Activated B cell treated with CpG ODN at 0.5 μM for 24 hours (primary cell): ENCODE results near the gene JAZF1. TPM values are rescaled to one million over a fixed set of nuclear protein-coding genes. Genes with fewer than 3 reads are reported as not detected.

ENCODE experiments used
- ATAC-seq: fragments of 200-7000 bp; cut with Tn5 transposase; one replicate; pipeline ENCODE4 v1.10.0; 2021; ENCODE audit warnings: low read depth, mild to moderate bottlenecking, moderate library complexity
- CTCF ChIA-PET: fragments of 350-600 bp; sonication (Branson Sonifier 250); formaldehyde crosslinking; loops from one replicate; lab custom pipeline; 2021; ENCODE audit warnings: antibody characterized with exemption; lab: Charles Lee
- POLR2A ChIA-PET: fragments of 350-600 bp; sonication (Branson Sonifier 250); formaldehyde crosslinking; loops from one replicate; lab custom pipeline; 2021; ENCODE audit warnings: antibody characterized with exemption; lab: Charles Lee
- DNase-seq: peaks from one replicate; pipeline ENCODE4 v3.0.0; 2022
- H3K27ac Mint-ChIP-seq: one replicate; pipeline ENCODE4 v1.8.0; 2020; ENCODE audit warnings: mixed read lengths
- H3K27me3 Mint-ChIP-seq: one replicate; pipeline ENCODE4 v1.8.0; 2021; ENCODE audit warnings: mixed read lengths
- H3K36me3 Mint-ChIP-seq: one replicate; pipeline ENCODE4 v1.8.0; 2021; ENCODE audit warnings: low read depth, mixed read lengths
- H3K4me1 Mint-ChIP-seq: one replicate; pipeline ENCODE4 v1.8.0; 2021; ENCODE audit warnings: mixed read lengths
- H3K4me3 Mint-ChIP-seq: one replicate; pipeline ENCODE4 v1.8.0; 2020; ENCODE audit warnings: mild to moderate bottlenecking, mixed read lengths
- H3K9me3 Mint-ChIP-seq: one replicate; pipeline ENCODE4 v1.8.0; 2020; ENCODE audit warnings: mixed read lengths
- CTCF ChIP-seq: fragments of 200-600 bp; IDR thresholded peaks from one replicate; pipeline ENCODE4 v1.8.0; 2022; ENCODE audit warnings: antibody characterized with exemption, mild to moderate bottlenecking
- intact Hi-C: fragments of 100-400 bp; cut with micrococcal nuclease; formaldehyde crosslinking; loops from one replicate; pipeline ENCODE4 v1.15.1; 2024
- total RNA-seq: library from RNA; stranded (reverse); gene quantifications from 2 replicates; pipeline ENCODE4 v1.2.3, GENCODE V29; 2022

JAZF1 gene
- total RNA-seq, 1 donor from 2014 or later: 54.8 TPM

DNA sequence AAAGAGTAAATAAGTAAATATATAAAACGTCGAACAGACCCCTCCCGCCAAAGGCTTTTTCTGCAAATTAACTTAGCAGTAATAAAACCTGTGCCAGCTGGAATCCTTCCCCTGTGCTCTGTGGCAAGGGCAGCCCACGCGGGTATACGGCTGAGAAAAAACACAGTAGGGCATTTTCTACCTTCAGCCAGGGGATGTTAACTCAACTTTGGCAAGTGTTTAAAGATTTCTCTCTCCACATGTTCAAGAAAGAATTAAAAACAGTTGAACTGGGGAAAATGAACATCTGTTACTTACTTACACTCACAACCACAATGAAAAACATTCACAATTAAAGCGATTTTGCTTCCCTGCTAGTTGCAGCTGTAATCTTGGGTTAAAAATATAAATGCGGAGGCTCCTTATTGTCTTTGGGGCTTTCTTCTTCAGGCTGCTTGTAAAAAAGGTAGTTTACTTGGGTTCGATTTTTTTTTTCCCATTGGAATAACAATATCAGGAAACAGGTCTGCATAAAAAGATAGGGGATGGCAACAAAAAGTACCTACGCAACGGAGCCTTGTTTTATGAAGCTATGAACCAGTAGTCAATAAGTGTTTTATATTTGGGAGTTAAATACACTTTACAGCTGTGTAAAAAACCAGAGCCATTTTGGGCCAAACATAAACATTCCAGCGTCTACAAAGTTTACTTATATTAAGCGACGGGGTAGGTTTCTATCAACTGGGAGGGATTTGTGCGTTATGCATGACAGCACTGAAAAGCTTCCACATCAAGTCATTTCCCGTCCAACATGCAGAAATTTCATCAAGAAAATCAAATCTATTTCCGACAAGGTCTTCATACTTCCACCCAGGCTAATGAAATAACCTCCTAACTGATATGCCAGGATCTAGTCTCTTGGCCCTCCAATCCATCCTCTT is 308.0 kb downstream of the JAZF1 start:
- no peak overlapping the region for H3K4me3 Mint-ChIP-seq
- POLR2A ChIA-PET: no interaction called here

DNA sequence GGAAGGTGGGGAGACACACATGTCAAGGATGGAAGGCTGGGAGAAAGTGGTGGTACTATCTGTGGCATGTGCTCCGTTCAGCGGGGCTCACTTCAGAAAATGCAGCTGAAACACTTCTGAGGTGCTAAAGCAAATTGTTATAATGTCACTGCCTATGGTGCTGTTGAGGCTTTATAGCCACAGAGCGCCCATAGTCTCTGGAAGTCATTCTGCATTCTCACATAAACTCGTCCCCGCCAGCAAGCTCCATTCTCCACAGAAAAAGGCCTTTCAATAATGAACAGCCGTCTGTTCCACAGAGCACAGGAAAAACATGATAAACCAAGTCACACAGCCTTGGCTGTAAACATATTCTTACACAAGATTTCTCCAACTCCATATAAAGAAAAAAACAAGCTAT is 308.7 kb downstream of the JAZF1 start:
- CTCF ChIA-PET: no interaction called here
- no peaks in the 10 kb centered on the region for H3K4me1 Mint-ChIP-seq
- no peak for TF ChIP-seq CTCF
- peaks cover 40% of the 10 kb centered on the region for H3K36me3 Mint-ChIP-seq
- POLR2A ChIA-PET: no interaction called here
- no peak overlapping the region for H3K27ac Mint-ChIP-seq
- H3K4me3 Mint-ChIP-seq: no peak overlapping the region
- ATAC-seq (no peak), DNase-seq (no peak)
- intact Hi-C loops: no loop called here
- H3K9me3 Mint-ChIP-seq: no peaks in the 10 kb centered on the region
- H3K27me3 Mint-ChIP-seq: no peaks in the 10 kb centered on the region

More for the DNA sequence above, 308.0 kb downstream of the JAZF1 start:
- no peak overlapping the region for H3K27ac Mint-ChIP-seq
- TF ChIP-seq CTCF: no peak
- intact Hi-C loops: no loop called here
- H3K4me1 Mint-ChIP-seq: no peaks in the 10 kb centered on the region
- CTCF ChIA-PET: no interaction called here
- ATAC-seq (no peak), DNase-seq (no peak)
- H3K9me3 Mint-ChIP-seq: no peaks in the 10 kb centered on the region
- peaks cover 37% of the 10 kb centered on the region for H3K36me3 Mint-ChIP-seq
- no peaks in the 10 kb centered on the region for H3K27me3 Mint-ChIP-seq

DNA sequence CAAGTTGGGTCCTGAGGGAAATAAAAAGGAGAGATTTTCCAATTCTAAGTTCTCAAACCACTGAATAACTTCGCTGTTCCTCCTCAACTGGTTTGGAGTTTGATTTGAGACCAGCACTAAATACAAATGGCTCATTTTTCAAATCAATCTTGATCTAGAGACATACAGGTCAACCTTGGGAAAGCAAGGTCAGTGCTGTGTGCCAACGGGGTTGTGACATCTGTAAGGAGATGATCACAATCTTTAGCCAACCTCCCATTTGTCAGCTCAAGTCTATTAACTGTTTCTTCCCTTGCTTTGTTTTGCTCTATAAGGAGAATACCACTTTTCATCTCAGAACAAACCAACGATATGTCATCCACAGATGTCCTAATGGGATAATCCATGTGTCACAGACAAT is 309.5 kb downstream of the JAZF1 start:
- intact Hi-C loops: no loop called here
- Mint-ChIP-seq H3K36me3 (peaks cover 45% of the 10 kb centered on the region), H3K4me3 (no peak overlapping the region), H3K9me3 (no peaks in the 10 kb centered on the region), H3K4me1 (no peaks in the 10 kb centered on the region), H3K27ac (no peak overlapping the region), H3K27me3 (no peaks in the 10 kb centered on the region)
- POLR2A ChIA-PET: no interaction called here
- no peak for TF ChIP-seq CTCF
- ATAC-seq (no peak), DNase-seq (no peak)
- CTCF ChIA-PET: no interaction called here

DNA sequence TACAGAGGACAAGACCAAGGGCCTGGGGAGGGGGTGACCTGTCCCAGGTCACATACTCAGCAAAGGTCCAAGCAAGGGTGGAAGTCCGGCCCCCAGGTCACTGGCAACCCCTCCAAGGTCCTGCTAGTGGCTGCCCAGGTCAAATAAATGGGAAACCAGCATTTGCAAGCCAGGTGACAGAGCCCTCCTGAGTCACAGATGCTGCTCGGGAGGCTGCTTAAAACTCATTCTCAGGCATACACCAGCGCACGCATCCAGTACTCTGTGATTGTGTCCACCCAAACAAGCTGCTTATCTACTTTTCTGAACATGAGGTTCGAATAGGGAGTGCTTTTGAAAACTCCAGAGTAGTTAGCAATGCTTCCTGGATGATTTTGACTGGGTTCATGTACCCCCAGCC is 310.0 kb downstream of the JAZF1 start:
- no peak overlapping the region for H3K4me3 Mint-ChIP-seq
- TF ChIP-seq CTCF: no peak
- POLR2A ChIA-PET: no interaction called here
- no peak for ATAC-seq
- H3K27ac Mint-ChIP-seq: no peak overlapping the region
- peaks cover 50% of the 10 kb centered on the region for H3K36me3 Mint-ChIP-seq
- H3K9me3 Mint-ChIP-seq: no peaks in the 10 kb centered on the region
- H3K4me1 Mint-ChIP-seq: no peaks in the 10 kb centered on the region
- CTCF ChIA-PET: no interaction called here
- H3K27me3 Mint-ChIP-seq: no peaks in the 10 kb centered on the region
- no peak for DNase-seq
- intact Hi-C loops: no loop called here

- DNase-seq (no peak), ATAC-seq (no peak)
- Mint-ChIP-seq H3K27ac (no peak overlapping the region), H3K27me3 (no peaks in the 10 kb centered on the region), H3K4me3 (no peak overlapping the region), H3K9me3 (no peaks in the 10 kb centered on the region), H3K4me1 (no peaks in the 10 kb centered on the region), H3K36me3 (peaks cover 60% of the 10 kb centered on the region)
- intact Hi-C loops: no loop called here
- TF ChIP-seq CTCF: no peak
- POLR2A ChIA-PET: no interaction called here
- CTCF ChIA-PET: no interaction called here
These were observed 311.5 kb downstream of the JAZF1 start for GRCh38 chr7:27869056-27869455.
